OCI-LY7 (cell line): ENCODE results near the gene GLCE. TPM values are rescaled to one million over a fixed set of nuclear protein-coding genes. Genes with fewer than 3 reads are reported as not detected.

Source experiments
- BruUV-seq: library from RNA; stranded (reverse); fragments of 400-500 nt; replicated peaks from 2 replicates; lab custom pipeline; 2021; lab: Mats Ljungman, UMichigan
- CTCF ChIA-PET: fragments of 300-600 bp; sonication (Branson Sonifier 250); formaldehyde crosslinking; loops from one replicate; lab custom pipeline; 2022; ENCODE audit warnings: antibody characterized with exemption; ENCODE audit not compliant: unreplicated experiment; lab: Charles Lee
- POLR2A ChIA-PET: fragments of 300-600 bp; sonication (Branson Sonifier 250); formaldehyde crosslinking; loops from one replicate; lab custom pipeline; 2022; ENCODE audit warnings: antibody characterized with exemption; lab: Charles Lee
- DNase-seq: peaks from one replicate; pipeline ENCODE4 v3.0.0-alpha.2; 2015; ENCODE audit warnings: low spot score
- H2AFZ ChIP-seq: fragments of 200-600 bp; sonication (generic), shearing (Covaris generic); 2 replicates; pipeline ENCODE4 v1.6.1; 2014; ENCODE audit warnings: mild to moderate bottlenecking, antibody characterized with exemption, low read length, moderate library complexity
- H3K27ac ChIP-seq: fragments of 200-600 bp; sonication (generic); 2 replicates; pipeline ENCODE4 v1.5.1; 2014; ENCODE audit warnings: mixed run types, low read depth, mild to moderate bottlenecking, moderate library complexity, low read length, inconsistent platforms; ENCODE audit not compliant: poor library complexity, severe bottlenecking
- H3K36me3 ChIP-seq: fragments of 200-600 bp; sonication (generic); 2 replicates; pipeline ENCODE4 v1.6.1; 2014; ENCODE audit warnings: mild to moderate bottlenecking, antibody characterized with exemption, low read length, moderate library complexity, mixed read lengths; ENCODE audit not compliant: insufficient read depth
- H3K4me1 ChIP-seq: fragments of 200-600 bp; sonication (generic); 2 replicates; pipeline ENCODE4 v1.5.1; 2014; ENCODE audit warnings: mild to moderate bottlenecking, low read length; ENCODE audit not compliant: insufficient read depth, poor library complexity, severe bottlenecking
- H3K4me2 ChIP-seq: fragments of 200-600 bp; sonication (generic); 2 replicates; pipeline ENCODE4 v1.6.1; 2014; ENCODE audit warnings: mild to moderate bottlenecking, low read length
- H3K4me3 ChIP-seq: fragments of 200-600 bp; sonication (generic); 2 replicates; pipeline ENCODE4 v1.5.1; 2014; ENCODE audit warnings: mild to moderate bottlenecking, low read depth, low read length; ENCODE audit not compliant: poor library complexity, severe bottlenecking
- H3K79me2 ChIP-seq: fragments of 200-600 bp; sonication (generic); 2 replicates; pipeline ENCODE4 v1.6.1; 2016; ENCODE audit warnings: low read depth, mild to moderate bottlenecking, low read length, moderate library complexity, mixed read lengths; ENCODE audit not compliant: insufficient read depth
- H3K9me2 ChIP-seq: fragments of 200-600 bp; sonication (generic); 2 replicates; pipeline ENCODE4 v1.6.1; 2016; ENCODE audit warnings: mild to moderate bottlenecking, low read length, mixed read lengths; ENCODE audit not compliant: insufficient read depth
- H3K9me3 ChIP-seq: fragments of 200-600 bp; sonication (generic); 2 replicates; pipeline ENCODE4 v1.6.1; 2014; ENCODE audit warnings: mild to moderate bottlenecking, mixed run types, low read length, mixed read lengths
- H4K20me1 ChIP-seq: fragments of 200-600 bp; sonication (generic); 2 replicates; pipeline ENCODE4 v1.6.1; 2014; ENCODE audit warnings: mild to moderate bottlenecking, antibody characterized with exemption, low read length, moderate library complexity, mixed read lengths; ENCODE audit not compliant: insufficient read depth
- EZH2phosphoT487 ChIP-seq: fragments of 200-600 bp; sonication (generic); IDR thresholded peaks from 2 replicates; pipeline ENCODE4 v1.6.1; 2018; ENCODE audit warnings: low read depth, borderline replicate concordance, mild to moderate bottlenecking, mixed run types, antibody characterized with exemption, low read length, moderate library complexity, mixed read lengths
- intact Hi-C: fragments of 100-400 bp; cut with micrococcal nuclease; formaldehyde crosslinking; loops from one replicate; pipeline ENCODE4 v1.10.0; 2022; ENCODE audit not compliant: unreplicated experiment
- total RNA-seq, 2 experiments: library from RNA; depleted of rRNA in 1 of 2; stranded (reverse); fragments of >200 nt in 1 of 2; shearing (Covaris generic) in 1 of 2; gene quantifications; 2 replicates each; pipeline ENCODE4 v1.2.3, GENCODE V29; 2014 to 2022
- TF ChIP-seq, protein P1 (sequence below): fragments of 200-600 bp; sonication (generic); conservative IDR thresholded peaks from 2 replicates; pipeline ENCODE4 v1.5.1; 2014; ENCODE audit warnings: mild to moderate bottlenecking, antibody characterized with exemption, low read length, moderate library complexity, mixed read lengths

Gene GLCE
- total RNA-seq, 2 experiments from 2014 or later, result 7.0 to 7.1 TPM

DNA sequence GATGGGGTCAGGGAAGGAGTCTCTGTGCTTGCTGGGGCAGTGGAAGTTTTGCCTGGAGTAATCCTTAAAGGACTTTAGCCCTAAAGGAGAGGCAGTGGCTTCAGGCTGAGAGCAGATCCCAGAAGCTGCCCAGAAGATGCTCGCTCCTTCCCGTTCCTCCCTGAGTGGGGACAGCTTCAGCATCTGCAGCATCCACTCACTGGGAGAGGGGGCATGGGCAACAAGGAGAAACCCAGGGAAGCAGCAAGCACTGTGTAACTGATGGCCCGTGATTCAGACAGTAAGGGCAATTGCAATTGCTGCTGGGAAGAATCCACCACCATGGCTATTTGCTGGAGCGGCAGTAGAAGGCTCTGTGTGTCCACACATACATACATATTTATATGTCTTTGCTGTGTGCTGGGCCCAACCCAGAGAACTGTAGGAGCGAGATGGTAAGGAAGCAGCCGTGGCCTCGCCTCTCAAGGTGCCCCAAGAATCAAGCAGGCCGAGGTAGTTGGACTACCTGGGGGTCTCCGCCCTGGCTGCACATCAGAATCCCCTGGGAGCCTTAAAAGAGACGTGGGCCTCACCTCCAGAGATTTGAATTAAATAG, 132.5 kb downstream of the GLCE start:
- no peaks in the 10 kb centered on the region for H3K9me2 ChIP-seq
- TF ChIP-seq, protein P1, sequence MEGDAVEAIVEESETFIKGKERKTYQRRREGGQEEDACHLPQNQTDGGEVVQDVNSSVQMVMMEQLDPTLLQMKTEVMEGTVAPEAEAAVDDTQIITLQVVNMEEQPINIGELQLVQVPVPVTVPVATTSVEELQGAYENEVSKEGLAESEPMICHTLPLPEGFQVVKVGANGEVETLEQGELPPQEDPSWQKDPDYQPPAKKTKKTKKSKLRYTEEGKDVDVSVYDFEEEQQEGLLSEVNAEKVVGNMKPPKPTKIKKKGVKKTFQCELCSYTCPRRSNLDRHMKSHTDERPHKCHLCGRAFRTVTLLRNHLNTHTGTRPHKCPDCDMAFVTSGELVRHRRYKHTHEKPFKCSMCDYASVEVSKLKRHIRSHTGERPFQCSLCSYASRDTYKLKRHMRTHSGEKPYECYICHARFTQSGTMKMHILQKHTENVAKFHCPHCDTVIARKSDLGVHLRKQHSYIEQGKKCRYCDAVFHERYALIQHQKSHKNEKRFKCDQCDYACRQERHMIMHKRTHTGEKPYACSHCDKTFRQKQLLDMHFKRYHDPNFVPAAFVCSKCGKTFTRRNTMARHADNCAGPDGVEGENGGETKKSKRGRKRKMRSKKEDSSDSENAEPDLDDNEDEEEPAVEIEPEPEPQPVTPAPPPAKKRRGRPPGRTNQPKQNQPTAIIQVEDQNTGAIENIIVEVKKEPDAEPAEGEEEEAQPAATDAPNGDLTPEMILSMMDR, result no peak
- TF ChIP-seq EZH2phosphoT487, result no peak
- DNase-seq, result no peak
- H3K4me3 ChIP-seq, result no peak overlapping the region
- no peaks in the 10 kb centered on the region for H3K36me3 ChIP-seq
- CTCF ChIA-PET, result no interaction called here
- H4K20me1 ChIP-seq, result no peaks in the 10 kb centered on the region
- H3K4me2 ChIP-seq, result no peak overlapping the region
- H3K9me3 ChIP-seq, result no peaks in the 10 kb centered on the region
- no TSS peak for BruUV-seq
- H3K27ac ChIP-seq, result no peak overlapping the region
- H3K79me2 ChIP-seq, result no peaks in the 10 kb centered on the region
- no peak overlapping the region for H2AFZ ChIP-seq
- POLR2A ChIA-PET, result no interaction called here
- H3K4me1 ChIP-seq, result no peaks in the 10 kb centered on the region
- intact Hi-C loops, result no loop called here

DNA sequence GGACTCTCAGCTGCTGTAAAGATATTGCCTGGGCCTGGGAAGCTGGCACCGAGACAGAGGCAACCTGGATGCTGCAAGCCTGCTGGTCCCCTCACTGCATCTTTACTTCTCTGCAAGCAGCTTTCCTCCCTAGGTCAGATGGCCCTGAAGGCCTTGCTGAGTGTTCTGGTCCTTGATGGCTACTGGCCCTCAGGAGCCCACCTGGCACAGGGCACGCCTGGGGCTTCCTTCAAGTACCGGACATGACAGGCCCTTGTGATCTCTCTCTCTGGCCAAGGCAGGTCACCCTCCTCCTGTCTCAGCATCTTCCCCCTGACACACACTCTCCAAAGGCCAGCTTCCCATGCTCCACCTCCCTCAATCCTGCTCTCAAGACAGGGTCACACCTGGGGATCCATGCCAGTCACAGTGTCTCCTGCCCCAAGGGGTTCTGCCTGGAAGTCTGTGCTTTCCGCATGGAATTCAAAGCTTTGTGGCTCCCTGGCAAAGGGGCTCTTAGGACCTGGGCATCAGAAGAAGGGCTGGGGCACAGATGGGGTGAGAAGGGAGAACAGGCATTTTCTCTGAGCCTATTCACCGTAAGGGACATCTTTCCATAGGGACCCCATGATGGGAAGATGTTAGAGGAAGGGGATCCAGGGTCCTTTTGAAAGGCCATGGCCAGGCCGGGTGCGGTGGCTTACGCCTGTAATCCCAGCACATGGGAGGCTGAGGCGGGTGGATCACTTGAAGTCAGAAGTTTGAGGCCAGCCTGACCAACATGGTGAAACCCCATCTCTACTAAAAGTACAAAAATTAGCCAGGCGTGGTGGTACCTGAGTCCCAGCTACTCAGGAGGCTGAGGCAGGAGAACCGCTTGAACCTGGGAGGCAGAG, 133.5 kb downstream of the GLCE start:
- H3K9me2 ChIP-seq, result no peaks in the 10 kb centered on the region
- H3K4me2 ChIP-seq, result no peak overlapping the region
- TF ChIP-seq EZH2phosphoT487, result no peak
- TF ChIP-seq, protein P1, result no peak
- no TSS peak for BruUV-seq
- POLR2A ChIA-PET, result interaction anchor here (0.6 kb wide), 1 partner anchor 373 kb away, joined by 8 read pairs; no protein-coding TSS in a partner anchor
- no peaks in the 10 kb centered on the region for H3K4me1 ChIP-seq
- H3K4me3 ChIP-seq, result no peak overlapping the region
- CTCF ChIA-PET, result no interaction called here
- no peak for DNase-seq
- no peaks in the 10 kb centered on the region for H3K9me3 ChIP-seq
- H2AFZ ChIP-seq, result no peak overlapping the region
- H3K27ac ChIP-seq, result no peak overlapping the region
- intact Hi-C loops, result no loop called here
- no peaks in the 10 kb centered on the region for H3K36me3 ChIP-seq
- H3K79me2 ChIP-seq, result no peaks in the 10 kb centered on the region
- H4K20me1 ChIP-seq, result no peaks in the 10 kb centered on the region

DNA sequence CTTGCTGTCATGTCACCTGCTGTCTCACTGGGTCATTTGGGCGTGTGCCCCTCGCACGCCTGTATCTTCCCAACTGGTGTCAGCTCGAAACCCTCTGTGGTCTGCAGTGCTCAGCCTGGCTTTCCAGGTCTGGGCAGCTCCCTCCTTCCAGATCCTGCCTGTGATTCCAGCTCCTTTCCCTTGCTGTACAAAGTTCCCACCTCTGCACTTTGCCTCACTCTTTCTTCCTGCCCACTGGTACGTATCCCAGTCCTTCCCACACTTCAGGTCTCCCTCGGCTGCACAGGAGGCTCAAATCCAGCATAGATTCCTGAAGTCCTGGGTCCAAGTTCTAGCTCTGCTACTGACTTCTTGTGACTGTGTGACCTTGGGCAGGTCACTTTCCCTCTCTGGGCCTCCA, 136.2 kb downstream of the GLCE start:
- TF ChIP-seq EZH2phosphoT487, result no peak
- TF ChIP-seq, protein P1, result no peak
- H2AFZ ChIP-seq, result no peak overlapping the region
- no peak overlapping the region for H3K27ac ChIP-seq
- no peaks in the 10 kb centered on the region for H3K9me2 ChIP-seq
- no peak for DNase-seq
- no peaks in the 10 kb centered on the region for H3K9me3 ChIP-seq
- CTCF ChIA-PET, result no interaction called here
- no peaks in the 10 kb centered on the region for H3K36me3 ChIP-seq
- H4K20me1 ChIP-seq, result no peaks in the 10 kb centered on the region
- no peak overlapping the region for H3K4me2 ChIP-seq
- H3K4me1 ChIP-seq, result no peaks in the 10 kb centered on the region
- intact Hi-C loops, result no loop called here
- H3K4me3 ChIP-seq, result no peak overlapping the region
- POLR2A ChIA-PET, result no interaction called here
- no peaks in the 10 kb centered on the region for H3K79me2 ChIP-seq
- BruUV-seq, result no TSS peak
